HCT116 (cell line): ENCODE results near the gene HOXB3. TPM values are rescaled to one million over a fixed set of nuclear protein-coding genes. Genes with fewer than 3 reads are reported as not detected.

Experiments used
- ATAC-seq: fragments of 200-7000 bp; cut with Tn5 transposase; 2 replicates; pipeline ENCODE4 v1.9.1; 2020; ENCODE audit warnings: mild to moderate bottlenecking, moderate library complexity
- BruUV-seq: library from RNA; stranded (reverse); fragments of 400-500 nt; replicated peaks from 2 replicates; lab custom pipeline; 2021; lab: Mats Ljungman, UMichigan
- CTCF ChIA-PET: fragments of 300-600 bp; sonication (Branson Sonifier 250); formaldehyde crosslinking; loops from one replicate; lab custom pipeline; 2021; ENCODE audit warnings: antibody characterized with exemption; lab: Charles Lee
- POLR2A ChIA-PET: fragments of 300-600, 350-600 bp; sonication (Branson Sonifier 250); formaldehyde crosslinking; loops from one replicate; lab custom pipeline; 2021; ENCODE audit warnings: antibody characterized with exemption; lab: Charles Lee
- RAD21 ChIA-PET, 2 experiments: fragments of 300-600 bp; sonication (Branson Sonifier 250); formaldehyde crosslinking; loops; one replicate each; lab custom pipeline; 2023; ENCODE audit warnings: low total read pairs in 2 of 2; ENCODE audit not compliant: uncharacterized antibody in 2 of 2, unreplicated experiment in 2 of 2, low non-redundant PET in 1 of 2; lab: Charles Lee
- DNase-seq: peaks from one replicate; pipeline ENCODE4 v3.0.0-alpha.2; 2010; ENCODE audit warnings: low read depth, low spot score
- H2AFZ ChIP-seq: fragments of 200-600 bp; shearing (Covaris generic), sonication (generic); 2 replicates; pipeline ENCODE4 v1.6.1; 2017; ENCODE audit warnings: low read depth, mixed run types, mixed read lengths, antibody characterized with exemption, low read length; ENCODE audit not compliant: poor library complexity, severe bottlenecking
- H3K27ac ChIP-seq: 2 replicates; pipeline ENCODE4 v1.5.1; 2012; ENCODE audit warnings: low read depth, low read length
- H3K27me3 ChIP-seq: fragments of 200-600 bp; sonication (generic); 2 replicates; pipeline ENCODE4 v1.6.1; 2016; ENCODE audit warnings: mixed run types, low read length, mixed read lengths; ENCODE audit not compliant: insufficient read depth
- H3K36me3 ChIP-seq, 2 experiments: fragments of 200-500 bp in 1 of 2; fragments of 200-600 bp in 1 of 2; sonication (Bioruptor generic) in 1 of 2; sonication (generic) in 1 of 2; 2 replicates each; pipeline versions ENCODE4 v1.5.1 to v1.6.1; 2014 to 2016; ENCODE audit warnings: low read length in 2 of 2, inconsistent platforms in 1 of 2, mixed read lengths in 1 of 2, mixed run types in 1 of 2; ENCODE audit not compliant: insufficient read depth in 2 of 2, control insufficient read depth in 1 of 2
- H3K4me1 ChIP-seq, 2 experiments: fragments of 200-600 bp in 1 of 2; sonication (generic) in 1 of 2; 2 replicates each; pipeline versions ENCODE4 v1.5.1 to v1.6.1; 2012 to 2017; ENCODE audit warnings: low read length in 2 of 2, inconsistent platforms in 1 of 2, mild to moderate bottlenecking in 1 of 2, mixed read lengths in 1 of 2, mixed run types in 1 of 2, moderate library complexity in 1 of 2; ENCODE audit not compliant: insufficient read depth in 2 of 2, control insufficient read depth in 1 of 2
- H3K4me2 ChIP-seq: fragments of 200-600 bp; sonication (generic); 2 replicates; pipeline ENCODE4 v1.6.1; 2017; ENCODE audit warnings: mixed run types, low read length, mixed read lengths
- H3K4me3 ChIP-seq, 2 experiments: fragments of 200-600 bp in 1 of 2; sonication (generic) in 1 of 2; replicated peaks in 1 of 2; 2 replicates each; pipeline ENCODE4 v1.5.1; 2011 to 2016; ENCODE audit warnings: low read length in 2 of 2, control low read depth in 1 of 2, low read depth in 1 of 2, mild to moderate bottlenecking in 1 of 2, mixed read lengths in 1 of 2, mixed run types in 1 of 2
- H3K79me2 ChIP-seq: fragments of 200-600 bp; sonication (generic); 2 replicates; pipeline ENCODE4 v1.6.1; 2017; ENCODE audit warnings: mild to moderate bottlenecking, mixed run types, low read length, moderate library complexity, mixed read lengths; ENCODE audit not compliant: insufficient read depth
- H3K9ac ChIP-seq: fragments of 200-600 bp; sonication (generic); 2 replicates; pipeline ENCODE4 v1.6.1; 2016; ENCODE audit warnings: low read length, mixed read lengths
- H3K9me2 ChIP-seq: fragments of 200-600 bp; sonication (generic), shearing (Covaris generic); 2 replicates; pipeline ENCODE4 v1.6.1; 2017; ENCODE audit warnings: mixed run types, mild to moderate bottlenecking, moderate library complexity; ENCODE audit not compliant: insufficient read depth
- H3K9me3 ChIP-seq, 2 experiments: fragments of 200-500 bp in 1 of 2; fragments of 200-600 bp in 1 of 2; sonication (Bioruptor generic) in 1 of 2; sonication (generic) in 1 of 2; 2 replicates each; pipeline ENCODE4 v1.6.1; 2014 to 2017; ENCODE audit warnings: low read length in 2 of 2, mixed read lengths in 2 of 2, inconsistent platforms in 1 of 2, low read depth in 1 of 2, mild to moderate bottlenecking in 1 of 2, mixed run types in 1 of 2, moderate library complexity in 1 of 2; ENCODE audit not compliant: control insufficient read depth in 1 of 2, insufficient read depth in 1 of 2
- H4K20me1 ChIP-seq: fragments of 200-600 bp; sonication (generic), shearing (Covaris generic); 2 replicates; pipeline ENCODE4 v1.6.1; 2017; ENCODE audit warnings: mixed run types, mild to moderate bottlenecking, moderate library complexity; ENCODE audit not compliant: insufficient read depth
- CTCF ChIP-seq, 3 experiments: fragments of 200-600 bp in 1 of 3; sonication (generic) in 1 of 3; IDR thresholded peaks in 2 of 3; conservative IDR thresholded peaks in 1 of 3; 2 replicates each; pipeline ENCODE4 v1.5.1; 2012 to 2017; ENCODE audit warnings: low read depth in 2 of 3, low read length in 2 of 3, antibody characterized with exemption in 1 of 3, borderline replicate concordance in 1 of 3, control low read depth in 1 of 3, mild to moderate bottlenecking in 1 of 3, mixed read lengths in 1 of 3, mixed run types in 1 of 3, moderate library complexity in 1 of 3; ENCODE audit not compliant: insufficient read depth in 1 of 3
- EGR1 ChIP-seq: IDR thresholded peaks from 2 replicates; pipeline ENCODE4 v1.6.1; 2012; ENCODE audit warnings: low read depth
- EZH2 ChIP-seq: fragments of 200-600 bp; sonication (generic); IDR thresholded peaks from 2 replicates; pipeline ENCODE4 v1.6.1; 2017; ENCODE audit warnings: antibody characterized with exemption, mixed run types
- EZH2phosphoT487 ChIP-seq: fragments of 200-600 bp; IDR thresholded peaks from 2 replicates; pipeline ENCODE4 v1.6.1; 2018; ENCODE audit warnings: antibody characterized with exemption, borderline replicate concordance
- JUND ChIP-seq: IDR thresholded peaks from 2 replicates; pipeline ENCODE4 v1.6.1; 2012
- MAX ChIP-seq: IDR thresholded peaks from 2 replicates; pipeline ENCODE4 v1.6.1; 2012
- POLR2A ChIP-seq: IDR thresholded peaks from 2 replicates; pipeline ENCODE4 v1.7.0; 2011; ENCODE audit warnings: borderline replicate concordance; ENCODE audit not compliant: insufficient read depth, insufficient read length; ENCODE audit errors: extremely low read depth
- POLR2AphosphoS5 ChIP-seq: IDR thresholded peaks from 2 replicates; pipeline ENCODE4 v1.6.1; 2011; ENCODE audit warnings: mild to moderate bottlenecking, low read depth, low read length, moderate library complexity
- RAD21 ChIP-seq: IDR thresholded peaks from 2 replicates; pipeline ENCODE4 v1.6.1; 2012; ENCODE audit warnings: low read depth, mild to moderate bottlenecking
- REST ChIP-seq: IDR thresholded peaks from 2 replicates; pipeline ENCODE4 v1.6.1; 2012; ENCODE audit warnings: low read depth
- SIN3A ChIP-seq: IDR thresholded peaks from 2 replicates; pipeline ENCODE4 v1.6.1; 2012; ENCODE audit warnings: low read depth
- SP1 ChIP-seq: IDR thresholded peaks from 2 replicates; pipeline ENCODE4 v1.6.1; 2012; ENCODE audit warnings: low read depth
- SRF ChIP-seq: IDR thresholded peaks from 2 replicates; pipeline ENCODE4 v1.6.1; 2012; ENCODE audit warnings: low read depth
- YY1 ChIP-seq: IDR thresholded peaks from 2 replicates; pipeline ENCODE4 v1.6.1; 2011; ENCODE audit warnings: low read length, low read depth, moderate library complexity, mild to moderate bottlenecking; ENCODE audit not compliant: insufficient replicate concordance; ENCODE audit errors: extremely low read depth
- ZBTB33 ChIP-seq: IDR thresholded peaks from 2 replicates; pipeline ENCODE4 v1.6.1; 2011; ENCODE audit warnings: mild to moderate bottlenecking, low read length, moderate library complexity; ENCODE audit not compliant: insufficient replicate concordance; ENCODE audit errors: extremely low read depth
- ZFX ChIP-seq: fragments of 450-650 bp; IDR thresholded peaks from 2 replicates; pipeline ENCODE4 v1.6.1; 2017
- ZNF274 ChIP-seq: fragments of 200-500 bp; sonication (Bioruptor generic); IDR thresholded peaks from 2 replicates; pipeline ENCODE4 v1.6.1; 2014; ENCODE audit warnings: mild to moderate bottlenecking, low read depth, low read length, inconsistent platforms
- intact Hi-C: fragments of 100-400 bp; cut with micrococcal nuclease; formaldehyde crosslinking; loops from 2 replicates; pipeline ENCODE4 v1.10.0; 2022
- total RNA-seq: library from RNA; stranded (reverse); gene quantifications from one replicate; pipeline ENCODE4 v1.2.1, GENCODE V29; 2021; ENCODE audit not compliant: unreplicated experiment

The HOXB3 gene
- total RNA-seq, 1 experiment from 2014 or later, result 19.8 TPM

GRCh38 chr17:48593840-48594537 lies 3.9 kb upstream of the HOXB3 start:
- CTCF ChIA-PET, result interaction anchor here (1.3 to 2.2 kb wide), 2 partner anchors 258 to 331 kb away, joined by 5 to 9 read pairs; no protein-coding TSS in a partner anchor
- BruUV-seq, result no TSS peak
- H3K27ac ChIP-seq, result no peak overlapping the region
- peaks cover 0 to 7% of the 10 kb centered on the region in 2 experiments; a peak in 2 of 4 replicates for H3K4me1 ChIP-seq
- no peaks in the 10 kb centered on the region for H3K27me3 ChIP-seq
- peak in 2 of 3 experiments; percentile 33 to 39; a peak in 4 of 6 replicates for TF ChIP-seq CTCF (IDR thresholded peaks at IDR 0.05 in 2 of 3, conservative IDR thresholded peaks at IDR 0.05 in 1 of 3; ENCODE audit: borderline replicate concordance in 1 of 3, insufficient read depth in 1 of 3, low read depth in 2 of 3, low read length in 2 of 3)
- no peak for TF ChIP-seq POLR2AphosphoS5
- TF ChIP-seq ZNF274, result no peak
- no peak for TF ChIP-seq SIN3A
- TF ChIP-seq YY1, result no peak
- TF ChIP-seq EZH2phosphoT487, result no peak
- no peak for TF ChIP-seq POLR2A
- no peak for TF ChIP-seq ZBTB33
- TF ChIP-seq EZH2, result no peak
- no peak for TF ChIP-seq SRF
- TF ChIP-seq JUND, result no peak
- no peak for TF ChIP-seq REST
- TF ChIP-seq EGR1, result no peak
- no peak for TF ChIP-seq ZFX
- TF ChIP-seq MAX, result no peak
- peak; percentile 41 for TF ChIP-seq RAD21
- TF ChIP-seq SP1, result no peak
- TF ChIP-seq, all 23 proteins: peak for 2
- H3K4me2 ChIP-seq, result no peak overlapping the region
- no peaks in the 10 kb centered on the region for H4K20me1 ChIP-seq
- H3K9me2 ChIP-seq, result no peaks in the 10 kb centered on the region
- H2AFZ ChIP-seq, result no peak overlapping the region
- intact Hi-C loops, result no loop called here
- H3K4me3 ChIP-seq, result no peak overlapping the region
- DNase-seq (no peak), ATAC-seq (peak; percentile 33)
- ChIA-PET RAD21 (interaction anchor here (0.6 to 1.3 kb wide), 4 partner anchors 93 to 378 kb away, joined by 3 to 5 read pairs (median 4); no protein-coding TSS in a partner anchor), POLR2A (no interaction called here)
- H3K9ac ChIP-seq, result no peak overlapping the region
- H3K79me2 ChIP-seq, result peaks cover 72% of the 10 kb centered on the region
- no peaks in the 10 kb centered on the region for H3K9me3 ChIP-seq
- peaks cover 24 to 30% of the 10 kb centered on the region in 2 experiments; a peak in 3 of 4 replicates for H3K36me3 ChIP-seq
